ENCODE measurements around the gene ZNF521. TPM values are rescaled to one million over a fixed set of nuclear protein-coding genes. Genes with fewer than 3 reads are reported as not detected.

Gene ZNF521
- total RNA-seq, 2 donors from 2014 or later = 1.1 TPM; not detected in 1

DNA sequence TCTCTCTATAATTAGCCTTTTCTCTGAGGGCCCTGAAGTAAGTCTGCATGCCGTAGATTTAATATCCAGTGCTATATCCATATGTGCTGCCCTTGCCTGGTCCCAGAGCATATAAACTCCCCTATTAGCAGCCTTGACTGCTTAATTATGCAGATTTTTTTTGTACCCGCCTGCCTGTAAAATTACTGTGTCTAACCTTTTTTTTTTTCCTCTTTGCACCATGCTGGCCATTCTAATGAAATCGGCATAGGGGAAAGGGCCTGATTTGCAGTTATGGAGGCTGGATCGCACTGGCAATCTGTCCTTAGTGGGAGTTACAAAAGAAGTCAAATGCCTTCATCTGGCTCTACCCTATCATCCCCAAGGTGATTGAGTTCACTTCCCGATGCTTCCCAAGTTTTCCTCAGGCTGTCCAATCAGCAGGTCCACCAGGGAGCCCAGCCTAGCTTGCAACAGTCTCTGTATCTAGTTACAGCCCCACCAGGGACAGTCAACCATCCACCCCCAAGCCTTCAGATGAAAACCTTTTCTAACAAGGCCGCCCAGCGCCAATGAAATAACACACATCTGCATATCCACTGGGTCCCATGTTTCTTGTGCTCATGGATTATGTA is 239.0 kb downstream of the ZNF521 start:
- no peaks in the 10 kb centered on the region for H3K36me3 Mint-ChIP-seq (ENCODE audit: low read depth)
- H3K4me1 Mint-ChIP-seq = no peaks in the 10 kb centered on the region
- no peak overlapping the region for H3K4me3 Mint-ChIP-seq
- H3K9me3 ChIP-seq (ENCODE audit: control insufficient read depth, low read length, poor library complexity, severe bottlenecking) = no peaks in the 10 kb centered on the region
- DNase-seq (no peak), ATAC-seq (no peak)
- no peaks in the 10 kb centered on the region for H3K27me3 Mint-ChIP-seq
- no peak overlapping the region for H3K27ac Mint-ChIP-seq

DNA sequence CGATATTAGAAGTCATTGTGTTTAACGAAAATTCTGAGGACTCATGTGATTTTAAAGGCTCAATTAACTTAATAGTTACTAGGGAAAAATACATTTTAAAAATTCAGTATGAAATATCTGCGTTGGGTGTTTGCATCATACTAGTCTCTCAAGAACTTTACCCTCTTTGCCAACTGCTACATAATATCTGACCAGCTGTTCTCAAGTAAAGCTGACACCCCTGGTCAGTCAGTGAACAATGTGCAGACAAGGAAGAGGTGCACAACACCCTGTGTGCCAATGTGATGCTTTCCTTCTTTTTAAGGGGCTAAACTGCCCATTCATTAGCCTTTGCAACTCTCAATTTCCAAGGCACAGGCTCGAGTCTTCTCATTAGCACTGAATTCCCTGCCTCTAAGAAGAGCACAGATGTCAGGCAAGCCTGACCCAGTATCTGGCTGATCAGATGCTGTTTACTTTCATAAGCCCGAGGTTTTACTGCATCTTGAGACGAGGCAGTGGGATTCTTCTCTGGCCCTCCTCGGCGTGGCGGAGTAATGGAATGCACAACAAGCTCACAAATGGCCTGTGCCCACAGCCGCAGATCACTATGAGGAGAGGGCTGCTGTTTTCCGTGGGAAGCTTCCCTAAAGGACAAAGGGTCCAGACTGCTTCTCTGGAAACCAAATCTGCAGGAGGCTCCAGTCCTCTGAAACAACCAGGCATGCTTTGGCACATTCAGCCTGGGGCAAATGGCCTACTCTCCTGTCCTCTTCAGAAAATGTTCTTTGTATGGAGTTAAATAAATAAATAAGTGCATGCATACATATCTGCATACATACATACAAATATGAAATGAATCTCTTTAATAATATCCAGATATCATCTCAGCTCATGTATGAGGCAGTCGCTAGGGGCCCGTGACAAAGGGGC is 240.3 kb downstream of the ZNF521 start:
- Mint-ChIP-seq H3K36me3 (ENCODE audit: low read depth) (no peaks in the 10 kb centered on the region), H3K4me3 (no peak overlapping the region), H3K27me3 (no peaks in the 10 kb centered on the region), H3K4me1 (no peaks in the 10 kb centered on the region), H3K27ac (no peak overlapping the region)
- no peak for ATAC-seq
- no peaks in the 10 kb centered on the region for H3K9me3 ChIP-seq (ENCODE audit: control insufficient read depth, low read length, poor library complexity, severe bottlenecking)
- no peak for DNase-seq

DNA sequence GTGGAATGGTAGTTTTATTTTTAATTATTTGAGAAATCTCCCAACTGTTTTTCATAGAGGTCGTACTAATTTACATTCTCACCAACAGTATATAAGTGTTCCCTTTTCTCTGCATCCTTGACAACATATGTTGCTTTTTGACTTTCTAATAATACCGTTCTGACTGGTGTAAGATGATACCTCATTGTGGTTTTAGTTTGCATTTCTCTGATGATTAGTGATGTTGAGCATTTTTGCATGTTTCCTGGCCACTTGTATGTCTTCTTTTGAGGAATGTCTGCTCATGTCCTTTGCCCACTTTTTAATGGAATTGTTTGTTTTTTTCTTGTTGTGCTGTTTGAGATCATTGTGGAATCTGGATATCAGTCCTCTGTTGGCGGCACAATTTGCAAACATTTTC is 242.5 kb downstream of the ZNF521 start:
- no peak overlapping the region for H3K4me3 Mint-ChIP-seq
- H3K27me3 Mint-ChIP-seq = no peaks in the 10 kb centered on the region
- H3K4me1 Mint-ChIP-seq = no peaks in the 10 kb centered on the region
- DNase-seq (no peak), ATAC-seq (no peak)
- no peak overlapping the region for H3K27ac Mint-ChIP-seq
- H3K36me3 Mint-ChIP-seq (ENCODE audit: low read depth) = no peaks in the 10 kb centered on the region
- H3K9me3 ChIP-seq (ENCODE audit: control insufficient read depth, low read length, poor library complexity, severe bottlenecking) = no peaks in the 10 kb centered on the region

DNA sequence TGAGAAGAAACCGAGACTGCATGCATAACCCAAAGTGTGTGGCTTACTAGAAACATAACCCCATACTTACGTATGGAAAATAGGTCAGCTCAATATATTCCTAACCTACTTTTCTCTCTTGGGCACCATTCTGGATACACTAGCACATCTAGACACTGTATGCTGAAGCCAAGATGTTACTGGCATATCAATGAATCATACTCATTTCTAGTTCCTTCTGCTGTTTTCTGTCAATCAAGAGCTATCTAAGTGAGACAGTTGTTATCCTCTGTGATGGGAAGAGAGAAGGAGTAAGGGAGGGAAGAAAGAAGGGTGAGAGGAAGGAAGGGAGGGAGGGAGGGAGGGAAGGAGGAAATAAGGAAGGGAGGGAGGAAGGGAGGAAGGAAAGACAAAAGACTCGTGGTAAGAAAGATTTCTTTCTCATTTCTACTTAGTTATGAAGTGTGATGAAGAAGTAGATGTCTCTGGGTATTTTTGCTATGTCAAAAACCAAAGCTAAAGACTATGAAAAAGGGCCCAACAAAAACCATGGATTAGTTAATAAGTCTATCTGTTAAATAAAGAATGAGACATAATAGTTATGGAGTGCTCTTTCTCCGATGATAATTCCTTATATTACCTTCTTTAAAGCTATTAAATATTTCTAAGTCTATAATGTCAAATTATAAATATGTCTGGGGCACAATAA is 248.4 kb downstream of the ZNF521 start:
- H3K4me3 Mint-ChIP-seq = no peak overlapping the region
- no peaks in the 10 kb centered on the region for H3K4me1 Mint-ChIP-seq

DNA sequence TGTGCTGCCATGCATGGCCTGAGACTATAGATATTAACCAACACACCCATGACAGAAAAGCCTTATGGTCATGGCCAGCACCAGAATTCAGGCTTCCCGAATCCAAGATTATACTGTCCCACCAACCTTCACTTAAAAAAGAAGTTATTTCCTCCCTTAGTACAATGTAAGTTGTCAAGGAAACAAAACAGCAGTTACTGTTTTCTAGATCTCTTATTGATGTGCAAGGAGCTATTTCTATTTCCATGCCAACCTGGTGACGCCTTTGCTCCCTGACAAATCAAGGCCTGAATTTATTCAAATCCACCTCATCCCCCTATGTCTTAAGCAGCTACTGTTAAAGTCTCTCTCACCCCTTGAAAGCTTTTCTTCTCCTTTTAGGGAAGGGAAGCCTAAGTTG is 249.3 kb downstream of the ZNF521 start:
- Mint-ChIP-seq H3K4me1 (no peaks in the 10 kb centered on the region), H3K4me3 (no peak overlapping the region), H3K27me3 (peaks cover 8% of the 10 kb centered on the region)

More for the DNA sequence above, 248.4 kb downstream of the ZNF521 start:
- ATAC-seq (no peak), DNase-seq (no peak)
- Mint-ChIP-seq H3K36me3 (ENCODE audit: low read depth) (no peaks in the 10 kb centered on the region), H3K27ac (no peak overlapping the region), H3K27me3 (peaks cover 7% of the 10 kb centered on the region)
- H3K9me3 ChIP-seq (ENCODE audit: control insufficient read depth, low read length, poor library complexity, severe bottlenecking) = no peaks in the 10 kb centered on the region

DNA sequence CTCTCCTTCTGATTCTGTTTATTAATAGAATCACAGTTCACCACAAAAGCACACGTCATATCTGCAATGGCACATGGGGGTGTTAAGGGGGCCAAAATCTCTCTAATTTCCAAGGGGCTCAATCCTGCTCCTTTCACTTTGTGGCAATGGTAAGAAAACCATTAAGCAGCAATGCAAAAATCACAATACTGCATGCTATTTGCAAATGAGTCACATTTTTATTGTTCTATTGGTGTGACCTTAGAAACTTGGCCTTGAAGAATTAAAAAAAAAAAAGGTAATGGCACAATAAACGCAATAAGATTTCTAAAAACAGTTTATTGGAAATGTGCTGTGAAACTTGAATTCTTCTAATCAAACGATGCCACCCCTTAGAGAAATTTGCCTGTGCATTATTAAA is 251.5 kb downstream of the ZNF521 start:
- H3K9me3 ChIP-seq (ENCODE audit: control insufficient read depth, low read length, poor library complexity, severe bottlenecking) = no peaks in the 10 kb centered on the region
- H3K4me1 Mint-ChIP-seq = no peaks in the 10 kb centered on the region
- no peak overlapping the region for H3K27ac Mint-ChIP-seq
- H3K36me3 Mint-ChIP-seq (ENCODE audit: low read depth) = no peaks in the 10 kb centered on the region
- H3K4me3 Mint-ChIP-seq = no peak overlapping the region
- H3K27me3 Mint-ChIP-seq = peaks cover 11% of the 10 kb centered on the region
- ATAC-seq = no peak
- no peak for DNase-seq

More for the DNA sequence above, 249.3 kb downstream of the ZNF521 start:
- H3K27ac Mint-ChIP-seq = no peak overlapping the region
- H3K36me3 Mint-ChIP-seq (ENCODE audit: low read depth) = no peaks in the 10 kb centered on the region
- no peak for ATAC-seq
- no peaks in the 10 kb centered on the region for H3K9me3 ChIP-seq (ENCODE audit: control insufficient read depth, low read length, poor library complexity, severe bottlenecking)
- no peak for DNase-seq

DNA sequence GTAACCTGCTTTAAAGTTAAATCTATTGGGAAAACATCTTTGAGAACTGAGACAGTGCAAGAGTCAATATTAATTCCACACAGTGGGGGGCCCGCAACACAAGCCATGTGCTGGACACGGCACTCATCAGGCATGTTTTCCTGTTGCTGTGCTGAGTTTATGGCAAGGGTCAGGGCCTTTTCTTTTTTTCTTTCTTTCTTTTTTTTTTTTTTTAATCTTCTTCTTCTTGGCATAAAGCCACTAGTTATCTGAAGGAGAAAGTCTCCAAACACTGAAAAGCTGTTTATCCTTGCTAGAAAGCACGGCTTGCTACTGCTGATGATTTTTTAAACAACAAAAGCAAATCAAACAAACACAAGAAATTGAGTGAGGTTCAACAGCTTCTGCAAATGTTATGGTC is 252.1 kb downstream of the ZNF521 start:
- peaks cover 11% of the 10 kb centered on the region for H3K27me3 Mint-ChIP-seq
- no peak for DNase-seq
- H3K36me3 Mint-ChIP-seq (ENCODE audit: low read depth) = no peaks in the 10 kb centered on the region
- no peaks in the 10 kb centered on the region for H3K9me3 ChIP-seq (ENCODE audit: control insufficient read depth, low read length, poor library complexity, severe bottlenecking)
- no peak overlapping the region for H3K4me3 Mint-ChIP-seq
- no peaks in the 10 kb centered on the region for H3K4me1 Mint-ChIP-seq
- ATAC-seq = no peak
- no peak overlapping the region for H3K27ac Mint-ChIP-seq

DNA sequence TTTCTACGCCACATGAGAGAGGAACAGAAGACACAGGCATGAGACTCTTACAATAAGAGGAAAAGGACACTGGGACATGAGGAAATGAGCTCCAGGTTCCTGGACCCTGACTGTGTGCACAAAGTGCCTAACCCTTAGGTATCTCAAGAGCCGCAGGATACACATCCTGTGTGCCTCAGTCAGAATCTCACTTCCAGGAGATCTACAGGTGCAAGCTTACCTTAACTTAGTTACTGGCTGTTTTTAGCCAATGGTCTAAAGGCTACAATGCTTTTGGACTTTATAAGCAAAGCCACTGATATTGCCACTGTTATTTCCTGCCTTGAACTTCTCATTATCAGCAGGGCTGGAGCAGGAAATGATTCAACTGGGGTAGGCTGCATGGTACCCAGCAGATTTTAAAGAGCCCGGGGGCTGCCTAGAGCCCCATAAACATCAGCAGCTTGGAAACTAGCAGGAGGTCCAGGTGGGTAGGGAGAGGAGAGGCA is 254.4 kb downstream of the ZNF521 start:
- ATAC-seq (no peak), DNase-seq (no peak)
- H3K36me3 Mint-ChIP-seq (ENCODE audit: low read depth) = no peaks in the 10 kb centered on the region
- peaks cover 11% of the 10 kb centered on the region for H3K27me3 Mint-ChIP-seq
- H3K9me3 ChIP-seq (ENCODE audit: control insufficient read depth, low read length, poor library complexity, severe bottlenecking) = no peaks in the 10 kb centered on the region
- H3K4me1 Mint-ChIP-seq = no peaks in the 10 kb centered on the region
- H3K4me3 Mint-ChIP-seq = no peak overlapping the region
- no peak overlapping the region for H3K27ac Mint-ChIP-seq

DNA sequence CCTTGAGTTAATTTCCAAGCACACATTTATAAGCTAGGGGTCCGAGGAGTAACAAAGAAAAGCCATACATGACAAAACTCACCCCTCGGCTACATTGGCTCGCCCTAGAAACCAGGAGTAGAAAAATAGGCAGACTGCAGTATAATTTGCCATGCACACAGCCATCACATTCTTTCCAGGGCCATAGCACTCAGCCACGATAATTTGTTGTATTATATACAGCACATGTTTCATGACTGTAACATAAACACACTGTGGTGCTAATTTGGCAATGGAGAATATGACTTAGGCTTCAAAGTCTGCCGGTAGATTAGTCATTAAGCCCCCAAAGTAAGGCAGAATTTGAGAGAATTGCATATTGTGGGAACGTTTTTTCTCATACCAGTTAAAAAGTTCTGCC is 254.9 kb downstream of the ZNF521 start:
- no peaks in the 10 kb centered on the region for H3K4me1 Mint-ChIP-seq
- no peaks in the 10 kb centered on the region for H3K9me3 ChIP-seq (ENCODE audit: control insufficient read depth, low read length, poor library complexity, severe bottlenecking)
- peaks cover 11% of the 10 kb centered on the region for H3K27me3 Mint-ChIP-seq
- ATAC-seq (no peak), DNase-seq (no peak)
- no peak overlapping the region for H3K27ac Mint-ChIP-seq
- no peaks in the 10 kb centered on the region for H3K36me3 Mint-ChIP-seq (ENCODE audit: low read depth)
- no peak overlapping the region for H3K4me3 Mint-ChIP-seq

DNA sequence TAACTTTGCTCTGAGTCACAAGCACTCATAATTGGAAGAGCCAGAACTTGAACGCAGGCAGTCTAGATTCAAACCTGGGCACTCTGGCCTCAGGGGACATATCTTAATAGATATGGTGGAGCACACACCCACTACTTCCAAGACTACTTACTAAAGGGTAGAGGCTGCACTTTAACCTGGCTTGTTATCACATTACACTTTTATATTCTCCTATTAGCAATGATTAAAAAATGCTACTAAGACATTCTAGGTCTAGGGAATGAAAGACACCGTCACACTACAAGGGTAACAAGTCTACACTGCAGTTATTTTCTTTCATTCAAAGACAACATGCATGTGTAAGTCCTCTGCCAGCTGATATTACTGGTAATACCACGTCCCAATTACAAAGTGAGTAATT is 258.8 kb downstream of the ZNF521 start:
- H3K27ac Mint-ChIP-seq = no peak overlapping the region

DNA sequence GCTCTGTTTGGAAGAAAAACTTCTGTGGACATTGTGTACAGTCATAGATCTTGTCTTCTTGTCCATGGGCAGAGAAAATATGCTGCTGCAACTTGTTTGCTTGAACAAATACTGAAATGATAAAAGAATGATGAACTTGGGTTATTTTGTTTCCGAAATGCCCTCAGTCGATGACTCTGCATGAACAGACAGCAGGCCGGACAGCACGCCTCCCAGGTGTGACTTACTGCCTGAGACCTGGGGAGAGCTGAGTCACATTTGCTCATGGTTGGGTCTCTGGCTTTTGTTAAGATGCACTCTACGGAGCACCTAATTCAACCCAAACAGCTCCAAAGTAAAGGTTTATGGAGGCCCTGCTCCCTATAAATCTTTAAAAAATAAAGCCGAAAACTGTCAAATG is 262.5 kb downstream of the ZNF521 start:
- H3K4me1 Mint-ChIP-seq = no peaks in the 10 kb centered on the region
- no peaks in the 10 kb centered on the region for H3K9me3 ChIP-seq (ENCODE audit: control insufficient read depth, low read length, poor library complexity, severe bottlenecking)
- no peaks in the 10 kb centered on the region for H3K27me3 Mint-ChIP-seq
- H3K36me3 Mint-ChIP-seq (ENCODE audit: low read depth) = no peaks in the 10 kb centered on the region
- no peak overlapping the region for H3K27ac Mint-ChIP-seq
- DNase-seq (no peak), ATAC-seq (no peak)
- no peak overlapping the region for H3K4me3 Mint-ChIP-seq

More for the DNA sequence above, 258.8 kb downstream of the ZNF521 start:
- Mint-ChIP-seq H3K36me3 (ENCODE audit: low read depth) (no peaks in the 10 kb centered on the region), H3K4me3 (no peak overlapping the region), H3K27me3 (peaks cover 4% of the 10 kb centered on the region), H3K4me1 (no peaks in the 10 kb centered on the region)
- no peaks in the 10 kb centered on the region for H3K9me3 ChIP-seq (ENCODE audit: control insufficient read depth, low read length, poor library complexity, severe bottlenecking)
- DNase-seq (no peak), ATAC-seq (no peak)

DNA sequence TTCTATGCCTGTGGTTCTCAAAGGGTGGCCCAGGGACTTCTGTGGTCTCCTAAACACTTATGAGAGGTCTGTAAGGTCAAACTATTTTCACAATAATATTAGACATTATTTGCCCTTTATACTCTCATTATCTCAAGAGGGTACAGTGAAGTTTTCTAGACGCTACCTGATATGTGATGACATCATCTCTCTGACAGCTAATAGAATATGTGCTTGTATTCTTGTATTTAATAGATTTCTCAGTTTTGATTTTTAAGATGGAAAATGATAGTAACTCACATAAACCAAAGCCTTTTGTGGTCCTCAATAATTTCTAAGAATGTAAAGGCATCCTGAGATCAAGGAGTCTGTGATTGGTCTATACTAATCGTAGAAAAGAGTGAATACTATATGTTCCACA is 265.1 kb downstream of the ZNF521 start:
- Mint-ChIP-seq H3K27me3 (no peaks in the 10 kb centered on the region), H3K4me1 (no peaks in the 10 kb centered on the region), H3K27ac (no peak overlapping the region), H3K4me3 (no peak overlapping the region), H3K36me3 (ENCODE audit: low read depth) (no peaks in the 10 kb centered on the region)
- ATAC-seq = no peak
- no peak for DNase-seq
- no peaks in the 10 kb centered on the region for H3K9me3 ChIP-seq (ENCODE audit: control insufficient read depth, low read length, poor library complexity, severe bottlenecking)

DNA sequence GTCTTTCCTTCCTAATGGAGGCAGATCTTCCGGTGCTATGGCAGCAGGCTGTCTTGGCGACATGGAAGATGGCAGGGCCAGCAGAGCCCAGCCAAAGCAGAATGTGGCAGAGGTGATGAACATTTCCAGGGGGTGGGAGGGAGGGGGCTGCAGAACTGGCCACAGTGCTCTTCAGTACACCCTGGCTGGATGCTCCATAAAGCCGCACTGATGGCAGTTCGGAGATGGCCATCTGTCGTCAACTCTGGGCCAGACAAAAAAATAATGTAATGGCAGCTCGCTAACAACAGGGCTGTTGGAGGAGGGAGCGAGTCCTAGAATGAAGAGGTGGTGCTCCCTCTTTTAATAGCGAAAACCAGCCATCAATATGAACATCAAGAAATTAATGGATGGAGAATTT is 271.0 kb downstream of the ZNF521 start:
- H3K4me1 Mint-ChIP-seq = no peaks in the 10 kb centered on the region
- H3K4me3 Mint-ChIP-seq = no peak overlapping the region
- no peak overlapping the region for H3K27ac Mint-ChIP-seq
- no peaks in the 10 kb centered on the region for H3K27me3 Mint-ChIP-seq
- H3K36me3 Mint-ChIP-seq (ENCODE audit: low read depth) = no peaks in the 10 kb centered on the region
- DNase-seq (no peak), ATAC-seq (no peak)
- no peaks in the 10 kb centered on the region for H3K9me3 ChIP-seq (ENCODE audit: control insufficient read depth, low read length, poor library complexity, severe bottlenecking)

All from T-helper 17 cell (primary cell).